AG09309 (cell line): ENCODE measurements around the gene SRP14.
"Not testable (repeated sequence)": the region's sequence is repeated elsewhere in the genome, so short reads cannot be mapped to it uniquely, and the experiment has no call there.

ENCODE experiments used
- DNase-seq: peaks from one replicate; pipeline ENCODE4 v3.0.0-alpha.2; 2010; ENCODE audit warnings: low read depth
- H3K4me3 ChIP-seq: 2 replicates; pipeline ENCODE4 v1.5.1; 2011; ENCODE audit warnings: mild to moderate bottlenecking, low read depth, low read length, moderate library complexity; ENCODE audit not compliant: control insufficient read depth
- TF ChIP-seq, protein P1 (sequence below): IDR thresholded peaks from 2 replicates; pipeline ENCODE4 v1.5.1; 2011; ENCODE audit warnings: mild to moderate bottlenecking, low read depth, low read length, inconsistent platforms; ENCODE audit not compliant: insufficient read depth, control insufficient read depth; ENCODE audit errors: missing control alignments

SRP14 gene

DNA sequence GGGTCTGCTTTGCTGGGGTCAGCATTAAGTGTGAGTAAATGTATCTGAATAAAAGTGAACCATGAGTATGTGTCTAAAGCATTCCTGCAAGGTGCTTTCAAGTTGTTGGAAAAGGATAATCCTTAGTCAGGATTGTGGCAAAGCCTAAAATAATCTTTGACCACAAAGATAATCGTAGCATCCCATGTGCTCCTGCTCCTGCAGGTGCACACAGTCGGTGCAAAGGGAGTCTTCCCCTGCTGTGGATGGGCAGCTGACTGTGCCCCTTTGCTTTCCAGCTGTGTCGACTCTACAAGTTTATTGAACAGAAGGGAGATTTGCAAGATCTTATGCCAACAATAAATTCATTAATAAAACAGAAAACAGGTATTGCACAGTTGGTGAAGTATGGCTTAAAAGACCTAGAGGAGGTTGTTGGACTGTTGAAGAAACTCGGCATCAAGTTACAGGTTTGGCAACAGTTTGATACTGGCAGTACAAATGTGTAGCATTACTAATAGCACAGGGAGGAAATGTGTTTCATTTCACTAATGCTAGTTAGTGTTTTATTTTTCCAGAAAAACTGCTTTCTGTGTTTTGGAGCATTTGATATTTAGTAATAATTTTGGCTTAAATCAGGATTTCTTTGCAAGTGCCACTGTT, 22.6 kb downstream of the SRP14 start:
- no peak overlapping the region for H3K4me3 ChIP-seq
- TF ChIP-seq, protein P1, sequence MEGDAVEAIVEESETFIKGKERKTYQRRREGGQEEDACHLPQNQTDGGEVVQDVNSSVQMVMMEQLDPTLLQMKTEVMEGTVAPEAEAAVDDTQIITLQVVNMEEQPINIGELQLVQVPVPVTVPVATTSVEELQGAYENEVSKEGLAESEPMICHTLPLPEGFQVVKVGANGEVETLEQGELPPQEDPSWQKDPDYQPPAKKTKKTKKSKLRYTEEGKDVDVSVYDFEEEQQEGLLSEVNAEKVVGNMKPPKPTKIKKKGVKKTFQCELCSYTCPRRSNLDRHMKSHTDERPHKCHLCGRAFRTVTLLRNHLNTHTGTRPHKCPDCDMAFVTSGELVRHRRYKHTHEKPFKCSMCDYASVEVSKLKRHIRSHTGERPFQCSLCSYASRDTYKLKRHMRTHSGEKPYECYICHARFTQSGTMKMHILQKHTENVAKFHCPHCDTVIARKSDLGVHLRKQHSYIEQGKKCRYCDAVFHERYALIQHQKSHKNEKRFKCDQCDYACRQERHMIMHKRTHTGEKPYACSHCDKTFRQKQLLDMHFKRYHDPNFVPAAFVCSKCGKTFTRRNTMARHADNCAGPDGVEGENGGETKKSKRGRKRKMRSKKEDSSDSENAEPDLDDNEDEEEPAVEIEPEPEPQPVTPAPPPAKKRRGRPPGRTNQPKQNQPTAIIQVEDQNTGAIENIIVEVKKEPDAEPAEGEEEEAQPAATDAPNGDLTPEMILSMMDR: no peak
- DNase-seq: peak; percentile 44

DNA sequence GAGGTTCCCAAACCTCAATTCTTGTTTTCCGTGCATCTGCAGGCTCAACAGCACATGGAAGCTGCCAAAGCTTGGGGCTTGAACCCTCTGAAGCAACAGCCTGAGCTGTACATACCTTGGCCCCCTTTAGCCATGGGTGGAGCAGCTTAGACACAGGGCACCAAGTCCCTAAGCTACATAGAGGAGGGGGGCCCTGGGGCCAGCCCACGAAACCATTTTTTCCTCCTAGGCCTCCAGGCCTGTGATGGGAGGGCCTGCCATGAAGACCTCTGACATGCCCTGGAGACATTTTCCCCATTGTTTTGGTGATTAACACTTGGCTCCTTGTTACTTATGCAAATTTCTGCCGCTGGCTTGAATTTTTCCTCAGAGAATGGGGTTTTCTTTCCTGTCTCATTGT, 24.6 kb downstream of the SRP14 start:
- TF ChIP-seq, protein P1: no peak
- no peak overlapping the region for H3K4me3 ChIP-seq

DNA sequence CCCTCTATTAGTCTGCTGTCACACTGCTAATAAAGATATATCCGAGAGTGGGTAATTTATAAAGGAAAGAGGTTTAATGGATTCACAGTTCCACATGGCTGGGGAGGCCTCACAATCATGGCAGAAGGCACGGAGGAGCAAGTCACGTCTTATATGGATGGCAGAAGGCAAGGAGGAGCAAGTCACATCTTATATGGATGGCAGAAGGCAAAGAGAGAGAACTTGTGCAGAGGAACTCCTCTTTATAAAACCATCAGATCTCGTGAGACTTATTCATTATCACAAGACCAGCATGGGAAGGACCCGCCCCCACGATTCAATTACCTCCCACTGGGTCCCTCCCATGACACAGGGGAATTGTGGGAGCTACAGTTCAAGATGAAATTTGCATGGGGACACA, 25.6 kb downstream of the SRP14 start:
- DNase-seq: not testable (repeated sequence)

More for the DNA sequence above, 24.6 kb downstream of the SRP14 start:
- DNase-seq: no peak

DNA sequence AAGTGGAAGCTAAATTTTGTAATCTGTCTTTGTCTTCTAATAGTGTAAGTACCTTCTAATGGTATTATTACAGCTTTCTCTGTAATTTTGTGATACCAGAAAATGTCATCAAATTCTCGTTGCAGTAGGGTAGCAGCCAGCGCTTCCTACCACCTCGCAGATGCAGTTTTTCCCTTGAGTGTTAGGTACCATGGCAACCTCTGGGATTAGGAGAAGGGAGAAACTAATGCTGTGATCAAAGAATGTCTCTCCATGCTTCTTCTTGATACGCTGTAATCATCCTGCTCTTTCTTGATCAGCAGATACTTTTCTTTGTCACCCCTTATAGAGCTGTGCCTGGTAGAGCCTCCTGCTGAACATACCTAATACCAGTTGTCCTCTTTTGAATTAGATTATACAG, 27.7 kb downstream of the SRP14 start:
- TF ChIP-seq, protein P1: no peak
- DNase-seq: no peak
- no peak overlapping the region for H3K4me3 ChIP-seq

More for the DNA sequence above, 25.6 kb downstream of the SRP14 start:
- not testable (repeated sequence) for H3K4me3 ChIP-seq

DNA sequence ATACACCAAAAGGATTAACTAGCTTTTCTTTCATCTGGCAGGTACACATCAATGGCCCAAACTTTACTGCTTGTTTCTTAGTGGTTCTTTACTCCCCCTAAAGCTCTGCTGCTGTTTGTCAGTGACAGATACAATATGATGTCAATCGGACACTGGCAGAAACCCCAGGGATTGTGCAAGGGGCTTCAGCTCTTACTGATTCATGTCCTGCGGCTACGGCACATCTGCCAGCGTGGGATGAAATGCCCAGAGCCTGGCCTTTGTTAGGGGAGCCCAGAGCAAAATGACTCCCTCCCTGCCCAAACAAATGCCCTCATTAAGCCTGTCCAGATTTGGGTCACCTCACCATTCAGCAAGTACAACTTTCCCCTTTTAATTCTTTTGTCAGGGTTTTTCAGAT, 28.3 kb downstream of the SRP14 start:
- peak; percentile 82 for DNase-seq
- TF ChIP-seq, protein P1: no peak
- H3K4me3 ChIP-seq: no peak overlapping the region

DNA sequence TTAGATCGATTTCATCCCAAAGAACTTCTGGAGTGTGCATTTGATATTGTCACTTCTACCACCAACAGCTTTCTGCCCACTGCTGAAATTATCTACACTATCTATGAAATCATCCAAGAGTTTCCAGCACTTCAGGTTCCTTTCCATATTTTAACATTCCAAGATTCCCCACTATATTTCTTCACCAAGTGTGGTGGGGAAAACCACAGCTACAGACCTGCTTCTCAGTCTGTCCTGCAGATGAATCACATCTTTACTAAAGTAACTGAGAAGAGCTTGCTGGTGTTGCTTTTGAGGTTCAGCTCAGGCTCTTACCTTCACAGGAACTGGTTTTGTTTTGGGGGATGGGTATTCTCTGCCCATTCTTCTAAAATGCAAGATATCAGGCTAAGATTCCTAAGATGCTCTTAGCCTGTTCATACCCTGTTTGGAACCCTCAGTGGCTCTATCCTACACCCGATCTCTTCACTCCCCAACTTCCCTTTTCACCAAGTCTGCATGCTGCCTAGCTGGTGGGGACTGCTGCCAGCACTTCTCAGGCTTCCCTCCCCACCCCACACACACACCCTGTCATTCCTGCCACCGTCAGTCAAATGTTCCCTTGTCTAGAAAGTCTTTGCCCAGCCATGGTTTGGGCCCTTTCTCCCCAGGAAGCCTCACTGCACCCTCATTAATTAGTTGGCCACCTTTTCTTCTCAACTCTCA, 30.8 kb downstream of the SRP14 start:
- TF ChIP-seq, protein P1: no peak
- H3K4me3 ChIP-seq: no peak overlapping the region
- peak; percentile 16 for DNase-seq

DNA sequence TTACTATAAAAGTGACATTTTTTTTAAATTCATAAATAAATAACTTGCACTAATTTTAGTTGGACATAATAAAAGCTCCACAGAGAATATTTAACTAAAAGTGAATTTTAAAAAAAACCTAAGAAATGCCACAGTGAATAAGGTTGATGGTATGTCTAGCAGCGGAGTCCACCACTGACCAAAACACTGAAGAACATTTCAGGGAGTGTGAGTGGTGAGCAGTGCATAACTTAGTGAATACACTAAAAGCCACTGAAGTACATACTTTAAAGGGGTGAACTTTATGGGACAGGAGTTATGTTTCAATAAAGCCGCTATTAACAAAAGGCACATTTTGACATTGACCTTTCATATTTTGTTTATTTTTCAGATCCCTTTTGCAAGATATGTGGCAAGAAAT, 32.3 kb downstream of the SRP14 start:
- peak; percentile 78 for DNase-seq
- TF ChIP-seq, protein P1: no peak
- no peak overlapping the region for H3K4me3 ChIP-seq
